NCI-H1930 (cell line): Measurements from ENCODE around the gene EFCAB11.

Experiments used
- DNase-seq, 2 experiments: peaks; one replicate each; lab custom pipeline; 2025; lab: John Stamatoyannopoulos, UW

Gene EFCAB11

GRCh38 chr14:89813617-89814031, 140.9 kb downstream of the EFCAB11 start:
- DNase-seq, result no peak

- no peak for DNase-seq
Observed at GRCh38 chr14:89811954-89812575, 142.5 kb downstream of the EFCAB11 start.

- no peak for DNase-seq
Observed at GRCh38 chr14:89810101-89810500, 144.4 kb downstream of the EFCAB11 start.

GRCh38 chr14:89807892-89808291, 146.6 kb downstream of the EFCAB11 start:
- no peak for DNase-seq

- DNase-seq, result no peak
Observed at GRCh38 chr14:89807151-89807550, 147.4 kb downstream of the EFCAB11 start.

GRCh38 chr14:89806451-89806850, 148.1 kb downstream of the EFCAB11 start:
- no peak for DNase-seq

- DNase-seq, result no peak
Observed at GRCh38 chr14:89805501-89805900, 149.0 kb downstream of the EFCAB11 start.

GRCh38 chr14:89803542-89803941, 151.0 kb downstream of the EFCAB11 start:
- DNase-seq, result no peak

GRCh38 chr14:89801136-89801535, 153.4 kb downstream of the EFCAB11 start:
- DNase-seq, result no peak

GRCh38 chr14:89798212-89798773, 156.2 kb downstream of the EFCAB11 start:
- DNase-seq, result no peak

GRCh38 chr14:89797148-89797547, 157.4 kb downstream of the EFCAB11 start:
- no peak for DNase-seq

- DNase-seq, result no peak
Observed at GRCh38 chr14:89794096-89794495, 160.4 kb downstream of the EFCAB11 start.

GRCh38 chr14:89793367-89793716, 161.2 kb downstream of the EFCAB11 start:
- no peak for DNase-seq

GRCh38 chr14:89792489-89793366, 161.8 kb downstream of the EFCAB11 start:
- DNase-seq, result no peak

GRCh38 chr14:89787525-89787924, 167.0 kb downstream of the EFCAB11 start:
- DNase-seq, result no peak

- DNase-seq, result no peak
Observed at GRCh38 chr14:89781046-89781445, 173.5 kb downstream of the EFCAB11 start.

- DNase-seq, result no peak
Observed at GRCh38 chr14:89779707-89780106, 174.8 kb downstream of the EFCAB11 start.

- DNase-seq, result no peak
Observed at GRCh38 chr14:89775946-89776345, 178.6 kb downstream of the EFCAB11 start.

GRCh38 chr14:89775151-89775550, 179.4 kb downstream of the EFCAB11 start:
- DNase-seq, result no peak

- no peak for DNase-seq
Observed at GRCh38 chr14:89773644-89774316, 180.8 kb downstream of the EFCAB11 start.

GRCh38 chr14:89773151-89773550, 181.4 kb downstream of the EFCAB11 start:
- no peak for DNase-seq

GRCh38 chr14:89771251-89771650, 183.3 kb downstream of the EFCAB11 start:
- DNase-seq, result no peak

- no peak for DNase-seq
Observed at GRCh38 chr14:89767861-89768268, 186.7 kb downstream of the EFCAB11 start.
